GM19239 (cell line): ENCODE results near the gene WNT8A.
"Not testable (repeated sequence)": the region's sequence is repeated elsewhere in the genome, so short reads cannot be mapped to it uniquely, and the experiment has no call there.

Experiments used
- DNase-seq: peaks from one replicate; pipeline ENCODE4 v3.0.0; 2011; ENCODE audit warnings: low spot score; ENCODE audit not compliant: insufficient read length
- FAIRE-seq: peaks from 2 replicates; lab custom pipeline; 2011; peaks lifted over from hg19 to GRCh38; lab: Jason Lieb, UNC

The WNT8A gene

DNA sequence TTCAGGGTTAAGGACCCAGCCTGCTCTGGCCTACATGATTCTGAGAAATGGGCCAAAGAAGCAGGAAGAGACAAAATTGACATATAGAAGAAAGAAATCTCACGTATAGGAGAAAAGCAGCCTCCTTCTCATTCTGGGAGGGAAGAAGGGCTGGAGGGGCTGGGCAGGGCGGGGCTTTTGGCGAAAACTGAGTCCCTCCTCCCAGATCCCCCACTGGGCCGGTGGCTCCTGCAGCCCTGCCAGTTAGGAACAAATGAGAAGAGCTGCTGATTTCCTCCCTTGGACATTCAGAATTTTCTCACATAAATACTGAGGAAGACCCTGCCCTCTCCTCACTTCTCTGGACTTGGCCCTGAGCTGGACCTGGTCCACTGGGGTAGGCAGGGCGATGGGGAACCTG is at the start of gene WNT8A:
Gene WNT8A, plus strand, starts transcription at position 332 of the 400 bp plus-strand sequence. CDS start 95 bp downstream, outside the sequence.
- no peak for FAIRE-seq
- no peak for DNase-seq

- DNase-seq (peak; percentile 25), FAIRE-seq (peak; percentile 84)
Measured at GRCh38 chr5:138035605-138036537, 48.0 kb upstream of the WNT8A start.

DNA sequence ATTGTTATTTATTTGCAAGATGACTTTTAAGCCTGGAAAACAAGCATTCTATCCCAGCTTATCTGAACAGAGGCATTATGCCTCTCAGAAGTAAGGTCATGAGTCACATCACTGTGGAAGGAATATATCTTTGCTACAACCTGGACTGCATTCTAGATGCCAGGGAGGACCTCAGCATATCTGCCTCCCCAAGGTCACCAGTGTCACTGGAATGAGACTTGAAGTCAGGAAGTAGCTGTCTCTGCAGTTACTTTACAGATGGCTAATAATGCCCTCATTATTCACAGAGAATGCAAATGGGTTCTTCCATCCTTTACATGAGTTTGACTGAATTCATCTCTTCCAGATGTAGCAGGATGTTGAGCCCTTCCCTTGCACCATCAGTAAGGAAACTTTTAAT is 46.6 kb upstream of the WNT8A start:
- DNase-seq (no peak), FAIRE-seq (no peak)

- DNase-seq (no peak), FAIRE-seq (peak; percentile 61)
Measured at GRCh38 chr5:138037907-138038633, 45.8 kb upstream of the WNT8A start.

DNA sequence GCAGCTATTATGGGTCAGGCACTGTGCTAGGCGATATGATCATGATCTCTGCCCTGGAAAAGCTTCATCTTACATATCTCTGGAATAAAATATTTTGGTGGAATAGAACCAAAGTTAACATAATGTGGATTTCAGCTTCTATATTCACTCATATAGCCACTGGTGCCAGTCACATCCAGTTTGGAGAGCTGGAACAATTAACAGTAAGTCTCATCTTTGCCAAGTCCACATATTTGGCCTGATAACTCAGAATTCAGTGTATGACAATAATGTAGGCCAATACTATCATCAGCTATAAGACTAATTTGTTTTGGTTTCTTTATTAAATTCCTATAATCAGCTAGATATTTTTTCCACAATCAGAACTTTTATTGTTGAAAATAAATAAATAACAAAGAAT is 45.0 kb upstream of the WNT8A start:
- FAIRE-seq: no peak
- no peak for DNase-seq

- not testable (repeated sequence) for DNase-seq, FAIRE-seq
Measured at GRCh38 chr5:138045283-138045682, 38.5 kb upstream of the WNT8A start.

GRCh38 chr5:138051441-138052296 is 32.2 kb upstream of the WNT8A start:
- FAIRE-seq: no peak

GRCh38 chr5:138052718-138053117 is 31.1 kb upstream of the WNT8A start:
- not testable (repeated sequence) for FAIRE-seq, DNase-seq

More at GRCh38 chr5:138051441-138052296, 32.2 kb upstream of the WNT8A start:
- no peak for DNase-seq

GRCh38 chr5:138053554-138053953 is 30.3 kb upstream of the WNT8A start:
- no peak for FAIRE-seq
- DNase-seq: no peak

- FAIRE-seq: no peak
Measured at GRCh38 chr5:138054206-138054605, 29.6 kb upstream of the WNT8A start.

GRCh38 chr5:138054847-138055558 is 28.8 kb upstream of the WNT8A start:
- FAIRE-seq (no peak), DNase-seq (no peak)

More at GRCh38 chr5:138054206-138054605, 29.6 kb upstream of the WNT8A start:
- no peak for DNase-seq

DNA sequence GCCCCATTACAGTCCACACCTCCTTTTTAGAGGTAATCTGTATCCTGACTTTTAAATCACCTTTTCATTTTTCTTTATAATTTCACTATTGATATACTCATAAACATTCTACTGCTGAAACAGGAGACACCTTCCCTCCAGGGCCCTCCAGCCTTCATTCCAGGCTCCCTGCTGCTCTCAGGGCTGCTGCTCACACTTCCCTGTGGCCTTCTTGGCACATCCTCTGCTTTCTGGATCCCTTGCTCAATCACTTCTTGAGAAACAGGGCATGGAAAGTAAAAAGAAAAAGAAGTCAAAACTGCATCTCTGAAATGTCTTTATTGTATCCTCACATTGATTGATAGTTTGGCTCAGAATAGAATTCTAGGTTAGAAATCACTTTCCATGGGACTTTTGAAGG is 19.3 kb upstream of the WNT8A start:
- FAIRE-seq: no peak
- DNase-seq: no peak

DNA sequence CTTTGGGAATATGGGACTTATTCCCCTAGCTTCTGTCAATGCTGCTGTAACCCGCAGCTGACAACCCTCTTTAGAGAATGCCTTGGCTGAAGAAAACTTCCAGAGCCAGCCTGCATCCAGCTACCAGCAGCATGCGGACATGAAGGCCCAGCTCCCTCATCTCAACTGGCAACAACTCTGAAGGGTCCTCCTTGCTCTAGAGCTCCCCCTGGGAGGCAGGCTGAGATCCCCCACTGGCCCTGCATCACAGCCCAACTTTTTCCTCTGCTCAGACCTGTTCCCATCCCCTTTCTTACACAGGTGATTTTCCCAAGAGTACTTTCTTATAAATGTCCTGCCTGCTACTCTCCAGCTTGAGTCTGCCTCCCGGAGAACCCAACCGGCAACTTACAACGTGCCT is 18.7 kb upstream of the WNT8A start:
- no peak for FAIRE-seq
- no peak for DNase-seq

DNA sequence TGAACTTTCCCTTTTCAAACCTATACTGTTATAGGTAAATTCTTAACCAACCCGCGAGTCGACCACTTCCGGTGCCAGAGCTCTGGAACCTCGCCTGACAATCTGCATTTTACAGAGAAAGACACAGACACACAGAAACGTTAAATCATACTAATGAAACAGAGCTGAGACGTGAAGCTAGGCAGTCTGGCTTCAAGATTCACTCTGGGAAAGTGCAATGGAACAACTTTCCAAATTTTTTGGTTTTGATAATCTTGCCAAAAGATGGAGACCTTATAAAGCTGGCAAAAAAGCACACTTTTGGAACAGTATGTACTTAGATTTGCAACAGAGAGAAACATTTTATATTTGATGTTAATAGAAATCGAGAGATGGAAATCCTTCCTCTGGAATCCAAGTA is 15.9 kb upstream of the WNT8A start:
- DNase-seq: no peak
- FAIRE-seq: no peak

DNA sequence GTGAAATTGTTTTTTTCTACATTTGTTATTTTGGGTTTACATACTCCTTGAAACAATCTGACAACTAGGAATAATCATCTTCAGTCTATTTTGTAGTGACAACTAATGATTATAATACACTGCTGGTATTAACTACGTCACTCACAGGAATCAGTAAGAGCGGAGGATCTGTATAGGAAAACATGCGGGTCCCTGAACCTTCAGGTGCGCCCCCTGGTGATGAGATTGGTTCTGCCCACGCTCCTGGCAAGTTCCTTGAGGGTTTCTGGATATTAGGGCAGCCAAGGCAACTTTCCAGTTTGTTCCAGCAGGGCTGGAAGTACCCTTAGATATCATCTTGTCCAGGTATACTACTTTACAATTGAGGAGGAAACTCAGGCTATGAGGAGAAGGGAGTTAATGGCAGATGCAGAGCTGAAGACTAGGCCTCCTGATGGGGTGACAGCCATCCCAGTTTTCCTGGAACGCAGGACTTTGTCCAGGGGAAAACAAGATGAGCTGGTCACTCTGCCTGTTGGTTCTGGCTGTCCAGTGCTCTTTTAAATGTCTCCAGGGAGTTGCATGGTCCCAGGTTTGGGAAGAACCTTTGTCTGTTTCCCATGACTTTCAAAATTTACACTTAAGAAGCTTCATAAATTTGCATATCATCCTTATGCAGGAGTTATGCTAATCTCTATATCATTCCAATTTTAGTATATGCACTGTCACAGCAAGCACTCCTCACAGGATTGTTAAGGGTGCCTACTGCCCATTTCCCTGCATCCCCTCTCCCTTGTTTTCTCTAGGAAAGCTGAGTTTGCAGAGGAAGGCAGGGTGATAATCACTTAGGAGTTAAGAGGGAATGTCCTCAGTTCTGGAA is 14.9 kb upstream of the WNT8A start:
- FAIRE-seq (peak; percentile 78), DNase-seq (peak; percentile 78)

- FAIRE-seq, DNase-seq: not testable (repeated sequence)
Measured at GRCh38 chr5:138070026-138070425, 13.8 kb upstream of the WNT8A start.

- peak; percentile 56 for DNase-seq
- FAIRE-seq: peak; percentile 96
Measured at GRCh38 chr5:138077064-138077696, 6.7 kb upstream of the WNT8A start.

- FAIRE-seq: no peak
- DNase-seq: no peak
Measured at GRCh38 chr5:138078006-138078643, 5.7 kb upstream of the WNT8A start.
